SK-N-MC (cell line): Measurements from ENCODE around the gene TELO2.

ENCODE experiments used
- EZH2 ChIP-seq: fragments of 200-600 bp; sonication (generic); IDR thresholded peaks from one replicate; pipeline ENCODE4 v1.6.1; 2017; ENCODE audit warnings: antibody characterized with exemption
- FOXP2 ChIP-seq: optimal IDR thresholded peaks from 2 replicates; pipeline ENCODE3; 2011; ENCODE audit warnings: mild to moderate bottlenecking, moderate library complexity; ENCODE audit not compliant: insufficient read depth; ENCODE audit errors: extremely low read length, control extremely low read depth

- TF ChIP-seq FOXP2 (no peak), EZH2 (no peak)
Measured at GRCh38 chr16:1489077-1489476, 4.1 kb upstream of the TELO2 start.
